Neural cell (in vitro differentiated cells): Measurements from ENCODE around the gene SPATS2L. TPM values are rescaled to one million over a fixed set of nuclear protein-coding genes. Genes with fewer than 3 reads are reported as not detected.

Source experiments
- H2AFZ ChIP-seq: fragments of 200-600, 300-800 bp; sonication (generic), shearing (Covaris generic); 2 replicates; pipeline ENCODE4 v1.6.0; 2014; ENCODE audit warnings: low read depth, mild to moderate bottlenecking, antibody characterized with exemption, low read length, moderate library complexity
- H3F3A ChIP-seq: fragments of 200-600 bp; shearing (Covaris generic); 2 replicates; pipeline ENCODE4 v1.6.1; 2016; ENCODE audit warnings: mild to moderate bottlenecking, moderate library complexity, mixed read lengths, antibody characterized with exemption, low read length; ENCODE audit not compliant: insufficient read depth, poor library complexity, severe bottlenecking
- H3K27ac ChIP-seq: fragments of 200-600, 300-800 bp; sonication (generic), shearing (Covaris generic); 2 replicates; pipeline ENCODE4 v1.5.1; 2014; ENCODE audit warnings: mild to moderate bottlenecking, low read length, moderate library complexity
- H3K27me3 ChIP-seq: fragments of 300-800, 200-600 bp; sonication (generic), shearing (Covaris generic); 2 replicates; pipeline ENCODE4 v1.6.0; 2014; ENCODE audit warnings: mild to moderate bottlenecking, low read depth, low read length, moderate library complexity; ENCODE audit not compliant: insufficient read depth
- H3K36me3 ChIP-seq: fragments of 300-800, 200-600 bp; sonication (generic), shearing (Covaris generic); 2 replicates; pipeline ENCODE4 v1.5.1; 2014; ENCODE audit warnings: mild to moderate bottlenecking, antibody characterized with exemption, low read length, moderate library complexity; ENCODE audit not compliant: insufficient read depth
- H3K4me2 ChIP-seq: fragments of 300-800, 200-600 bp; sonication (generic), shearing (Covaris generic); 2 replicates; pipeline ENCODE4 v1.6.0; 2014; ENCODE audit warnings: mild to moderate bottlenecking, low read length
- H3K4me3 ChIP-seq: fragments of 300-800, 200-600 bp; sonication (generic), shearing (Covaris generic); 2 replicates; pipeline ENCODE4 v1.5.1; 2014; ENCODE audit warnings: mild to moderate bottlenecking, low read length, moderate library complexity
- H3K79me2 ChIP-seq: fragments of 200-600 bp; shearing (Covaris generic); replicated peaks from 2 replicates; pipeline ENCODE4 v1.6.0; 2014; ENCODE audit warnings: mild to moderate bottlenecking, low read length, moderate library complexity; ENCODE audit not compliant: insufficient read depth
- H3K9ac ChIP-seq: fragments of 300-800, 200-600 bp; sonication (generic), shearing (Covaris generic); 2 replicates; pipeline ENCODE4 v1.6.1; 2016; ENCODE audit warnings: mild to moderate bottlenecking, low read length, mixed read lengths
- H3K9me2 ChIP-seq: fragments of 200-600 bp; shearing (Covaris generic); 2 replicates; pipeline ENCODE4 v1.6.1; 2016; ENCODE audit warnings: mild to moderate bottlenecking, low read length, mixed read lengths; ENCODE audit not compliant: insufficient read depth
- H3K9me3 ChIP-seq: fragments of 200-600, 300-800 bp; sonication (generic), shearing (Covaris generic); 2 replicates; pipeline ENCODE4 v1.6.1; 2016; ENCODE audit warnings: mild to moderate bottlenecking, mixed run types, low read length, moderate library complexity, mixed read lengths
- H4K20me1 ChIP-seq: fragments of 200-600 bp; shearing (Covaris generic); 2 replicates; pipeline ENCODE4 v1.6.1; 2016; ENCODE audit warnings: mild to moderate bottlenecking, mixed run types; ENCODE audit not compliant: insufficient read depth
- CTCF ChIP-seq: fragments of 450-650 bp; IDR thresholded peaks from 2 replicates; pipeline ENCODE4 v1.5.1; 2014; ENCODE audit warnings: antibody characterized with exemption, mild to moderate bottlenecking, moderate library complexity; ENCODE audit not compliant: poor library complexity, severe bottlenecking
- EP300 ChIP-seq: fragments of 450-650 bp; conservative IDR thresholded peaks from 2 replicates; pipeline ENCODE4 v1.6.1; 2014; ENCODE audit warnings: antibody characterized with exemption, mild to moderate bottlenecking, moderate library complexity; ENCODE audit not compliant: poor library complexity, severe bottlenecking
- EZH2 ChIP-seq: fragments of 200-600, 300-800 bp; shearing (Covaris generic), sonication (generic); IDR thresholded peaks from 2 replicates; pipeline ENCODE4 v1.6.1; 2014; ENCODE audit warnings: antibody characterized with exemption, low read length, borderline replicate concordance, mild to moderate bottlenecking; ENCODE audit not compliant: insufficient read depth, poor library complexity, severe bottlenecking
- MXI1 ChIP-seq: fragments of 450-650 bp; conservative IDR thresholded peaks from 2 replicates; pipeline ENCODE4 v1.6.1; 2014; ENCODE audit warnings: antibody characterized with exemption, mild to moderate bottlenecking; ENCODE audit not compliant: poor library complexity, severe bottlenecking
- POLR2AphosphoS5 ChIP-seq: IDR thresholded peaks from 2 replicates; pipeline ENCODE4 v1.6.1; 2012
- RAD21 ChIP-seq: fragments of 450-650 bp; conservative IDR thresholded peaks from 2 replicates; pipeline ENCODE4 v1.6.1; 2014; ENCODE audit warnings: antibody characterized with exemption, mild to moderate bottlenecking, moderate library complexity
- REST ChIP-seq: IDR thresholded peaks from 2 replicates; pipeline ENCODE4 v1.6.1; 2012; ENCODE audit warnings: borderline replicate concordance
- SMC3 ChIP-seq: fragments of 450-650 bp; conservative IDR thresholded peaks from 2 replicates; pipeline ENCODE4 v1.6.1; 2014; ENCODE audit warnings: antibody characterized with exemption, mild to moderate bottlenecking, moderate library complexity; ENCODE audit not compliant: poor library complexity
- TAF1 ChIP-seq: IDR thresholded peaks from 2 replicates; pipeline ENCODE4 v1.6.1; 2012; ENCODE audit warnings: low read depth
- polyA plus RNA-seq: library from polyadenylated mRNA; depleted of rRNA; stranded (reverse); fragments of >200 nt; gene quantifications from 2 replicates; pipeline ENCODE4 v1.2.3, GENCODE V29; 2014

Gene SPATS2L
- polyA plus RNA-seq, 1 donor from 2014 or later: 8.5 TPM

GRCh38 chr2:200438846-200439245 lies 132.4 kb downstream of the SPATS2L start:
- Histone ChIP-seq H2AFZ (no peak overlapping the region), H3K79me2 (no peaks in the 10 kb centered on the region), H3K4me3 (no peak overlapping the region), H3F3A (no peaks in the 10 kb centered on the region), H3K4me2 (no peak overlapping the region), H3K27me3 (no peaks in the 10 kb centered on the region), H3K9me2 (no peaks in the 10 kb centered on the region), H3K9ac (no peak overlapping the region), H3K36me3 (no peaks in the 10 kb centered on the region), H3K9me3 (no peaks in the 10 kb centered on the region), H4K20me1 (no peaks in the 10 kb centered on the region), H3K27ac (no peak overlapping the region)
- TF ChIP-seq CTCF (no peak), POLR2AphosphoS5 (no peak), REST (no peak), EZH2 (no peak), SMC3 (no peak), EP300 (no peak), RAD21 (no peak), MXI1 (no peak)

GRCh38 chr2:200439981-200440380 lies 133.5 kb downstream of the SPATS2L start:
- no peak for TF ChIP-seq POLR2AphosphoS5
- no peak for TF ChIP-seq EZH2
- no peak for TF ChIP-seq SMC3
- TF ChIP-seq REST: no peak
- TF ChIP-seq TAF1: no peak
- TF ChIP-seq EP300: no peak
- TF ChIP-seq RAD21: no peak
- no peak for TF ChIP-seq CTCF
- no peak for TF ChIP-seq MXI1
- Histone ChIP-seq H3K9me2 (no peaks in the 10 kb centered on the region), H3K36me3 (no peaks in the 10 kb centered on the region), H3K27ac (no peak overlapping the region), H3F3A (no peaks in the 10 kb centered on the region), H3K4me2 (no peak overlapping the region), H3K9ac (no peak overlapping the region), H3K9me3 (no peaks in the 10 kb centered on the region), H4K20me1 (no peaks in the 10 kb centered on the region), H2AFZ (no peak overlapping the region), H3K4me3 (no peak overlapping the region), H3K27me3 (no peaks in the 10 kb centered on the region), H3K79me2 (no peaks in the 10 kb centered on the region)
